T-cell (primary cell): ENCODE data around the gene MATN1. TPM values are rescaled to one million over a fixed set of nuclear protein-coding genes. Genes with fewer than 3 reads are reported as not detected.

Experiments
- ATAC-seq, 4 experiments: fragments of 200-7000 bp in 3 of 4; fragments of 150-1000 bp in 1 of 4; cut with Tn5 transposase; replicated peaks in 1 of 4; 1 replicate in 3 of 4; 2 replicates in 1 of 4; pipeline ENCODE4 v1.10.0; 2021; ENCODE audit warnings: moderate library complexity in 3 of 4, mild to moderate bottlenecking in 2 of 4, moderate number of reproducible peaks in 1 of 4
- CTCF ChIA-PET, 2 donors: fragments of 300-600 bp; sonication (Branson Sonifier 250); formaldehyde crosslinking; loops; one replicate each; lab custom pipeline; 2022; ENCODE audit warnings: antibody characterized with exemption in 2 of 2; lab: Charles Lee
- POLR2A ChIA-PET, 2 donors: fragments of 300-600 bp; sonication (Branson Sonifier 250); formaldehyde crosslinking; loops; one replicate each; lab custom pipeline; 2022; ENCODE audit warnings: antibody characterized with exemption in 2 of 2; lab: Charles Lee
- DNase-seq, 35 experiments: peaks; one replicate each; pipeline versions ENCODE4 v3.0.0 to v3.0.0-alpha.2; 2013 to 2023
- H3K27ac ChIP-seq: one replicate; pipeline ENCODE4 v1.5.1; 2013; ENCODE audit warnings: low read length
- H3K27me3 ChIP-seq, 2 experiments: replicated peaks in 1 of 2; 1 replicate in 1 of 2; 2 replicates in 1 of 2; pipeline versions ENCODE4 v1.6.1 to v1.7.0; 2013; ENCODE audit warnings: low read length in 1 of 2, mixed read lengths in 1 of 2; ENCODE audit not compliant: control insufficient read depth in 2 of 2, insufficient read depth in 2 of 2; ENCODE audit errors: extremely low read depth in 1 of 2
- H3K36me3 ChIP-seq, 2 donors: 1 replicate in 1 of 2; 2 replicates in 1 of 2; pipeline versions ENCODE4 v1.6.1 to v1.7.0; 2013; ENCODE audit warnings: low read length in 1 of 2; ENCODE audit not compliant: control insufficient read depth in 2 of 2, insufficient read depth in 1 of 2; ENCODE audit errors: extremely low read depth in 1 of 2
- H3K4me1 ChIP-seq, 2 experiments: 1 replicate in 1 of 2; 2 replicates in 1 of 2; pipeline versions ENCODE4 v1.6.1 to v1.7.0; 2013; ENCODE audit warnings: low read length in 2 of 2, mixed read lengths in 1 of 2; ENCODE audit not compliant: insufficient read depth in 2 of 2, control insufficient read depth in 1 of 2; ENCODE audit errors: extremely low read depth in 1 of 2
- H3K4me3 ChIP-seq, 2 donors: 1 replicate in 1 of 2; 2 replicates in 1 of 2; pipeline versions ENCODE4 v1.5.1 to v1.7.0; 2013; ENCODE audit warnings: mild to moderate bottlenecking in 2 of 2, low read length in 1 of 2, moderate library complexity in 1 of 2; ENCODE audit not compliant: control insufficient read depth in 1 of 2; ENCODE audit errors: extremely low read depth in 1 of 2
- H3K9me3 ChIP-seq: 2 replicates; pipeline ENCODE4 v1.7.0; 2013
- H3K27ac Mint-ChIP-seq, 2 donors: one replicate each; pipeline ENCODE4 v1.8.0; 2020 to 2021; ENCODE audit warnings: mild to moderate bottlenecking in 2 of 2, mixed read lengths in 2 of 2
- H3K27me3 Mint-ChIP-seq, 2 donors: one replicate each; pipeline ENCODE4 v1.8.0; 2021 to 2022; ENCODE audit warnings: mixed read lengths in 2 of 2
- H3K36me3 Mint-ChIP-seq: one replicate; pipeline ENCODE4 v1.8.0; 2021; ENCODE audit warnings: mixed read lengths
- H3K4me1 Mint-ChIP-seq, 3 donors: one replicate each; pipeline ENCODE4 v1.8.0; 2020 to 2022; ENCODE audit warnings: mixed read lengths in 3 of 3, mild to moderate bottlenecking in 1 of 3
- H3K4me3 Mint-ChIP-seq, 3 donors: one replicate each; pipeline ENCODE4 v1.8.0; 2020 to 2022; ENCODE audit warnings: mild to moderate bottlenecking in 3 of 3, mixed read lengths in 3 of 3, moderate library complexity in 3 of 3
- H3K9me3 Mint-ChIP-seq, 3 donors: one replicate each; pipeline ENCODE4 v1.8.0; 2020 to 2022; ENCODE audit warnings: mixed read lengths in 3 of 3
- WGBS: methylation state at CpG from one replicate; pipeline ENCODE4 v1.1.5; 2013; ENCODE audit warnings: missing lambda C conversion rate; ENCODE audit not compliant: insufficient coverage; 5-methylcytosine and 5-hydroxymethylcytosine counted together
- total RNA-seq, 35 experiments: library from RNA in 6 of 35; stranded (reverse) in 6 of 35; fragments of 120-200 nt in 1 of 35; gene quantifications; one replicate each; pipeline versions ENCODE4 v1.2.1 to v1.2.4 and lab custom pipeline; 2013 to 2026

MATN1 gene
- total RNA-seq, 5 donors from 2014 or later (not counting 1 experiment from before 2014, with no cell fraction given) = 0.20 to 5.5 (median 0.60) TPM

DNA sequence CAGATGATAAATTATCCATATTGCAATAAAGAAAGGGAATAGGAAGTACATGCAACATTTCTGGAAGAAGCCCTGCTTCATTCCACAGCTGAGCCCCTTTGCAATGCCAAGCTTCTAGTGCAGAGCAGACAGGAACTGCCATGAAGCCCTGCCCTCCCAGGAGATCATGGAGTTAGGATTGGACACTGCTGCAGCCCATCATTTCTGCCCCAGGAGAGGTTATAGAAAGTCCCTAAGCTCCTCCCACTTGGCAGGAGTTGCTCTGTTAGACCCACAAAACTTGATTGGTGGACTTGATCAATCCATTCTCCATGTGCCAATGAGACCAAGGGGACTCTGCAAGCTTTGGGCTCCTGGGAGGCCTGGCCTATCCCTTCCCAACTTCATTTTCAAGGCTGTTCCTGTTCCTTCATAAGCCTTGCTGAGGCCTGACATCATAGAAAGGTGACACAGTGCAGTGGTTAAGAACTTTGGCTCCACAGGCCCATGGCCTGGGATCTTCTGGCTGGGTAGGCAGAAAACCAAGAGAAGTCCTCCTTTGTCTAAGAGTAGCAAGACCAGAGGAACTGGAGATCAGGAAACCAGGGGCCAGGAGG, 35.5 kb upstream of the MATN1 start:
- Histone ChIP-seq H3K9me3 (no peaks in the 10 kb centered on the region), H3K4me3 (no peak overlapping the region), H3K36me3 (no peaks in the 10 kb centered on the region), H3K4me1 (peaks cover 57 to 84% of the 10 kb centered on the region in 2 experiments), H3K27me3 (no peaks in the 10 kb centered on the region), H3K27ac (peak overlapping the region; percentile 79)
- ATAC-seq (no peak), DNase-seq (peak in 1 of 35 experiments; percentile 40)
- Mint-ChIP-seq H3K27ac (peak overlapping the region; percentile 96 to 98), H3K9me3 (no peaks in the 10 kb centered on the region), H3K27me3 (no peaks in the 10 kb centered on the region), H3K36me3 (peaks cover 8% of the 10 kb centered on the region), H3K4me1 (peaks cover 75 to 92% (median 86%) of the 10 kb centered on the region in 3 donors), H3K4me3 (peak overlapping the region; percentile 69 to 100 (median 98))
- CTCF ChIA-PET = interaction anchor here in 1 of 2 donors (1.6 to 4.1 kb wide), 4 partner anchors 9 to 40 kb away, joined by 3 to 44 read pairs (median 18); no protein-coding TSS in a partner anchor
- POLR2A ChIA-PET = interaction anchor here (0.9 to 1.9 kb wide), 3 partner anchors 9 to 40 kb away, joined by 3 to 6 read pairs (median 3); no protein-coding TSS in a partner anchor

DNA sequence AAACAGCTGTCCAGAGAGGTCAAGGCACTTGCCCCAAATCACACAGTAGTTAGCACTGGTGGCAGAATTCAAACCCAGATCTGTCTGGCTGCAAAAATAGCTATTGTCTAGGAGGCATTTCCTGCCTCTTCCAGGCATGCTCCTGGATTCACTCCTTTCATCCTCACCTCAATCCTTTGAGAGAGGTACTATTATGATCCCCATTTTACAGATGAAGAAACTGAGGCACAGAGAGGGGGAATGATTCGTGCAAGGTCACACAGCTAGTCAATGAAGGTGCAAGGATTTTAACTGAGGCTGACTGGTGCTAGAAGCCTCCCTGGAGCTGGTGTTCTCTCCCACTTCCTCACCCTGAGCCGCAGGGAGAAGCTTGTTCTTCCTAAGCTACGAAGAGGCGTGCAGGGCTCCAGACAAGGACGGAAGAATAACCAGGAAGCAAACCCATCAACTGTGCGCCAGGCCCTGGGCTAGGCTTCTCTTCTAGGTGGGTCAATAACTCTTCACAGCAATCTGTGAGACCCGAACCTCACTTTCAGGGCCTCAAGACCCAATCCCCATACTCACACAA, 34.8 kb upstream of the MATN1 start:
- no peaks in the 10 kb centered on the region for H3K9me3 Mint-ChIP-seq
- no peaks in the 10 kb centered on the region for H3K27me3 Mint-ChIP-seq
- POLR2A ChIA-PET = interaction anchor here (0.9 to 2.3 kb wide), 4 partner anchors 10 to 40 kb away, joined by 3 to 27 read pairs (median 4); no protein-coding TSS in a partner anchor
- CTCF ChIA-PET = interaction anchor here in 1 of 2 donors (1.0 to 4.1 kb wide), 4 partner anchors 14 to 40 kb away, joined by 3 to 44 read pairs (median 14); no protein-coding TSS in a partner anchor
- peaks cover 14% of the 10 kb centered on the region for H3K36me3 Mint-ChIP-seq
- no peak for DNase-seq
- Histone ChIP-seq H3K36me3 (no peaks in the 10 kb centered on the region), H3K27ac (peak overlapping the region; percentile 79), H3K27me3 (no peaks in the 10 kb centered on the region), H3K4me1 (peaks cover 63 to 84% of the 10 kb centered on the region in 2 experiments), H3K9me3 (no peaks in the 10 kb centered on the region), H3K4me3 (peak overlapping the region; percentile 72 to 94)
- no peak for ATAC-seq
- WGBS = 80% methylated on average over 3 of the region's 7 CpGs
- H3K4me3 Mint-ChIP-seq = peak overlapping the region; percentile 98 to 100 (median 99)
- peaks cover 78 to 94% (median 88%) of the 10 kb centered on the region in 3 donors for H3K4me1 Mint-ChIP-seq
- peak overlapping the region; percentile 96 to 98 for H3K27ac Mint-ChIP-seq

GRCh38 chr1:30757352-30758120, 34.2 kb upstream of the MATN1 start, which contains the start of gene LAPTM5:
Gene LAPTM5, minus strand, starts transcription at chr1:30757774. Its CDS starts 29 bp downstream, at chr1:30757745.
- Histone ChIP-seq H3K36me3 (peaks cover 0 to 1% of the 10 kb centered on the region in 2 donors), H3K4me3 (peak within 1 kb of the TSS; percentile 72 to 94), H3K27me3 (no peaks in the 10 kb centered on the region), H3K9me3 (no peaks in the 10 kb centered on the region), H3K27ac (peak within 1 kb of the TSS; percentile 79), H3K4me1 (peaks cover 63 to 86% of the 10 kb centered on the region in 2 experiments)
- ChIA-PET POLR2A (interaction anchor here in 1 of 2 donors (1.9 to 2.3 kb wide), 2 partner anchors 14 to 39 kb away, joined by 6 to 27 read pairs; no protein-coding TSS in a partner anchor), CTCF (interaction anchor here (0.6 to 4.1 kb wide), 7 partner anchors 14 to 39 kb away, joined by 3 to 44 read pairs (median 6); no protein-coding TSS in a partner anchor)
- Mint-ChIP-seq H3K4me3 (peak within 1 kb of the TSS; percentile 98 to 100 (median 99)), H3K9me3 (no peaks in the 10 kb centered on the region), H3K27me3 (no peaks in the 10 kb centered on the region), H3K36me3 (peaks cover 16% of the 10 kb centered on the region), H3K27ac (peak within 1 kb of the TSS; percentile 96 to 98), H3K4me1 (peaks cover 77 to 94% (median 87%) of the 10 kb centered on the region in 3 donors)
- peak; percentile 39 to 79 (median 58) for DNase-seq
- peak; percentile 48 to 56 (median 52) for ATAC-seq
- WGBS = 0% methylated on average over 11 of the region's 21 CpGs

GRCh38 chr1:30756545-30757351, 33.4 kb upstream of the MATN1 start:
- H3K27me3 ChIP-seq = no peaks in the 10 kb centered on the region
- peaks cover 24% of the 10 kb centered on the region for H3K36me3 Mint-ChIP-seq
- peaks cover 77 to 94% (median 87%) of the 10 kb centered on the region in 3 donors for H3K4me1 Mint-ChIP-seq
- H3K36me3 ChIP-seq = peaks cover 0 to 9% of the 10 kb centered on the region in 2 donors
- peak; percentile 43 to 83 (median 70) for DNase-seq
- peak overlapping the region; percentile 96 to 98 for H3K27ac Mint-ChIP-seq
- H3K27me3 Mint-ChIP-seq = no peaks in the 10 kb centered on the region
- H3K4me3 Mint-ChIP-seq = peak overlapping the region; percentile 98 to 100 (median 99)
- CTCF ChIA-PET = interaction anchor here (0.6 to 3.5 kb wide), 5 partner anchors 13 to 38 kb away, joined by 3 to 25 read pairs (median 6); no protein-coding TSS in a partner anchor
- peak; percentile 65 to 71 (median 68) for ATAC-seq
- POLR2A ChIA-PET = interaction anchor here (1.9 to 3.4 kb wide), 4 partner anchors 11 to 38 kb away, joined by 5 to 27 read pairs (median 13); no protein-coding TSS in a partner anchor
- no peaks in the 10 kb centered on the region for H3K9me3 Mint-ChIP-seq
- peak overlapping the region; percentile 79 for H3K27ac ChIP-seq
- H3K4me3 ChIP-seq = peak overlapping the region; percentile 72 to 94
- 0% methylated on average over 14 of the region's 17 CpGs for WGBS
- no peaks in the 10 kb centered on the region for H3K9me3 ChIP-seq
- peaks cover 65 to 86% of the 10 kb centered on the region in 2 experiments for H3K4me1 ChIP-seq

DNA sequence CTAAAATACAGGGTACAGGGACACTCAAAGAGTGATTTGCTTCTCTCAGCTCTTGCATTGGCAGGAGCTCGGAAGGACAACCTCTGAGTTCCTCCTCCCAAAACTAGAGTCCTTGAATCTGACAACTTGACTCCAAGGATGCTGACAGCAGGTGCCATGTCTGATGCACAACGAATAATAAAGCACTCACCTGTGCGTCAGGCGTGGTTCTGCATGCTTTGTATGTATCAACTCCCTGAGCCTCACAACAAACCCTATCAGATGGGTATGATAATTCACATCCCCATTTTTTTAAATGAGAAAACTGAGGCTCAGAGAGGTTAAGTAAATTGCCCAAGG, 32.8 kb upstream of the MATN1 start:
- peaks cover 77 to 94% (median 87%) of the 10 kb centered on the region in 3 donors for H3K4me1 Mint-ChIP-seq
- H3K9me3 ChIP-seq = no peaks in the 10 kb centered on the region
- no peaks in the 10 kb centered on the region for H3K27me3 ChIP-seq
- H3K27ac ChIP-seq = peak overlapping the region; percentile 79
- WGBS = 0% methylated on average over 1 of the region's 4 CpGs
- POLR2A ChIA-PET = interaction anchor here (1.9 to 3.4 kb wide), 3 partner anchors 10 to 12 kb away, joined by 5 to 27 read pairs (median 20); no protein-coding TSS in a partner anchor
- ATAC-seq (peak; percentile 4 to 27 (median 4)), DNase-seq (peak in 2 of 35 experiments; percentile 15 to 65)
- peak overlapping the region; percentile 98 to 100 (median 99) for H3K4me3 Mint-ChIP-seq
- no peaks in the 10 kb centered on the region for H3K9me3 Mint-ChIP-seq
- H3K27me3 Mint-ChIP-seq = no peaks in the 10 kb centered on the region
- H3K27ac Mint-ChIP-seq = peak overlapping the region; percentile 96 to 98
- H3K36me3 Mint-ChIP-seq = peaks cover 25% of the 10 kb centered on the region
- CTCF ChIA-PET = interaction anchor here in 1 of 2 donors (1.1 to 1.5 kb wide), 3 partner anchors 13 to 37 kb away, joined by 3 to 8 read pairs (median 6); no protein-coding TSS in a partner anchor
- H3K4me1 ChIP-seq = peaks cover 64 to 87% of the 10 kb centered on the region in 2 experiments
- H3K36me3 ChIP-seq = peaks cover 0 to 12% of the 10 kb centered on the region in 2 donors
- H3K4me3 ChIP-seq = peak overlapping the region; percentile 72 to 94
